ENCODE results near the gene CITED1.

Gene CITED1

DNA sequence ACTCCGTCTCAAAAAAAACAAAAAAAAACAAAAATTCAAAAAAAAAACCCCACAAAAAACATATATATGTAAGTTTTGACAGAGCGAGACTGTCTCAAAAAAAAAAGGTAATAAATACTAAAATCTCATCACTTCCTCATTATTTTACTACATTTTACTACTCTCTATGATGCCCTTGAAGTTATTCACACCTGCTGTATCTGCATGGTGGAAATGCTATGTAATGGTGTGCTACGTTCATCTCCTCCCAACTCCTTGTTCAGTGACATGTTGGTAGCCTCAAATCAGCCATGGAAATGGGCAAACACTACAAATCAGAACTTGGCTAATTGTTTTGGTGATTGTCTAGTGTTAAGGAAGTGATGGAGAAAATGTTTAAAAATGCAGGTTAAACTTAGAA, 40.5 kb downstream of the CITED1 start:
- DNase-seq: no peak
- Histone ChIP-seq H3K4me3 (ENCODE audit: low read length) (no peak overlapping the region), H3K4me2 (ENCODE audit: low read depth, low read length) (no peak overlapping the region), H3K9ac (ENCODE audit: low read length) (no peak overlapping the region), H3K27ac (ENCODE audit: low read length) (no peak overlapping the region), H4K20me1 (ENCODE audit: insufficient read depth, low read length) (no peaks in the 10 kb centered on the region; the same call in 1 of the 2 replicates), H3K27me3 (replicated peaks; ENCODE audit: insufficient read depth, low read length) (no peaks in the 10 kb centered on the region), H3K4me1 (ENCODE audit: low read length) (no peaks in the 10 kb centered on the region), H3K9me3 (replicated peaks; ENCODE audit: insufficient read depth, low read length) (no peaks in the 10 kb centered on the region), H2AFZ (ENCODE audit: low read length) (no peak overlapping the region), H3K9me2 (replicated peaks; ENCODE audit: insufficient read depth, low read length) (no peaks in the 10 kb centered on the region), H3K79me2 (ENCODE audit: low read length) (no peaks in the 10 kb centered on the region), H3F3A (ENCODE audit: insufficient read depth, low read length) (peaks cover 25% of the 10 kb centered on the region), H3K36me3 (replicated peaks; ENCODE audit: insufficient read depth, low read length) (peaks cover 6% of the 10 kb centered on the region; the same call in 1 of the 2 replicates)
- TF ChIP-seq, protein P1, sequence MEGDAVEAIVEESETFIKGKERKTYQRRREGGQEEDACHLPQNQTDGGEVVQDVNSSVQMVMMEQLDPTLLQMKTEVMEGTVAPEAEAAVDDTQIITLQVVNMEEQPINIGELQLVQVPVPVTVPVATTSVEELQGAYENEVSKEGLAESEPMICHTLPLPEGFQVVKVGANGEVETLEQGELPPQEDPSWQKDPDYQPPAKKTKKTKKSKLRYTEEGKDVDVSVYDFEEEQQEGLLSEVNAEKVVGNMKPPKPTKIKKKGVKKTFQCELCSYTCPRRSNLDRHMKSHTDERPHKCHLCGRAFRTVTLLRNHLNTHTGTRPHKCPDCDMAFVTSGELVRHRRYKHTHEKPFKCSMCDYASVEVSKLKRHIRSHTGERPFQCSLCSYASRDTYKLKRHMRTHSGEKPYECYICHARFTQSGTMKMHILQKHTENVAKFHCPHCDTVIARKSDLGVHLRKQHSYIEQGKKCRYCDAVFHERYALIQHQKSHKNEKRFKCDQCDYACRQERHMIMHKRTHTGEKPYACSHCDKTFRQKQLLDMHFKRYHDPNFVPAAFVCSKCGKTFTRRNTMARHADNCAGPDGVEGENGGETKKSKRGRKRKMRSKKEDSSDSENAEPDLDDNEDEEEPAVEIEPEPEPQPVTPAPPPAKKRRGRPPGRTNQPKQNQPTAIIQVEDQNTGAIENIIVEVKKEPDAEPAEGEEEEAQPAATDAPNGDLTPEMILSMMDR (IDR thresholded peaks at IDR 0.05; ENCODE audit: low read length): no peak
- TF ChIP-seq EZH2 (optimal IDR thresholded peaks at IDR 0.05; ENCODE audit: low read depth, low read length) (no peak), EZH2phosphoT487 (IDR thresholded peaks at IDR 0.05; ENCODE audit: low read length) (no peak)

DNA sequence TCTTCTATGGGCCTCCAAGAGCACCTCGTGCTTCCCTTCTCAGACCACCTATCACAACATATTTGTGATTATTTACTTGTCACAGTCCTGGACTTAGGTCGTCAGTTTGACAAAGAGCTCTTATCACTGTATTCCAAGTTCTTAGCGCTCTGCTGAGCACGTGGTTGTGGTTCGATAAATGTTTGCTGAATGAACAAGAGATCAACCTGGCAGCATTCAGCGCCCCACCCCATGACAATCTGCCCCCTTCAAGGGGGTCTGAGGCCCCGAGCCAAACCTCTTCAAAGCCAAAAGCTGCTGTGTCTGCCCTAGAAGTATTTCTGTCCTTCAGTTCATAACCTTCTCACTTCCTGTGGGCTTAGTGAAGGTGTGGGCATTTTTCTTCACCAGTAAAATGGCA, 43.6 kb downstream of the CITED1 start:
- DNase-seq: no peak
- H3K27ac ChIP-seq (ENCODE audit: low read length): no peak overlapping the region
- no peaks in the 10 kb centered on the region for H3K36me3 ChIP-seq (replicated peaks; ENCODE audit: insufficient read depth, low read length)

DNA sequence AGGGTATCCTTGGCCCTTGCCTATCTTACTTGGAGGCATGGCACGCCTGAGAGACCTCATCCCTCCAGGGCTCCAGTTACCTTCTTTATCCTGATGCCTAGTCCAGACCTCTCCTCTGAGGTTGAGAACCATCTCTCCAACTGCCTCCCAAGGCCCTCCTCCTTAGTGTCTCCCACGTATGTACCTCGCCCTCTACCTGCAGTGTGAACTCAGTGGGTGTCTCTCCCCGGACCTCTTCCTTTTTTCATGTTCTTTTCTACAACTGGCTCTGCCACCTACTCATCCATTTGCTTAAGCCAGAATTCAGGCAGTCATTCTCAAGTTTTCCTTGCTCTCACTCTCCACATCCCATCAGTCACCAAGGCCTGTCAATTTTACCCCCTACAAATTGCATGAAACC, 45.3 kb downstream of the CITED1 start:
- H3F3A ChIP-seq (ENCODE audit: insufficient read depth, low read length): peaks cover 3% of the 10 kb centered on the region; the same call in 1 of the 2 replicates
- no peaks in the 10 kb centered on the region for H3K9me3 ChIP-seq (replicated peaks; ENCODE audit: insufficient read depth, low read length)
- no peak overlapping the region for H2AFZ ChIP-seq (ENCODE audit: low read length)
- TF ChIP-seq, protein P1 (IDR thresholded peaks at IDR 0.05; ENCODE audit: low read length): no peak
- TF ChIP-seq EZH2phosphoT487 (IDR thresholded peaks at IDR 0.05; ENCODE audit: low read length) (no peak), EZH2 (optimal IDR thresholded peaks at IDR 0.05; ENCODE audit: low read depth, low read length) (no peak)
- no peaks in the 10 kb centered on the region for H3K36me3 ChIP-seq (replicated peaks; ENCODE audit: insufficient read depth, low read length)
- DNase-seq: no peak
- no peaks in the 10 kb centered on the region for H4K20me1 ChIP-seq (ENCODE audit: insufficient read depth, low read length)
- no peak overlapping the region for H3K27ac ChIP-seq (ENCODE audit: low read length)
- no peaks in the 10 kb centered on the region for H3K79me2 ChIP-seq (ENCODE audit: low read length)
- no peak overlapping the region for H3K4me2 ChIP-seq (ENCODE audit: low read depth, low read length)
- H3K9me2 ChIP-seq (replicated peaks; ENCODE audit: insufficient read depth, low read length): no peaks in the 10 kb centered on the region
- H3K9ac ChIP-seq (ENCODE audit: low read length): no peak overlapping the region
- H3K27me3 ChIP-seq (replicated peaks; ENCODE audit: insufficient read depth, low read length): no peaks in the 10 kb centered on the region
- no peak overlapping the region for H3K4me3 ChIP-seq (ENCODE audit: low read length)
- no peaks in the 10 kb centered on the region for H3K4me1 ChIP-seq (ENCODE audit: low read length)

More for the DNA sequence above, 43.6 kb downstream of the CITED1 start:
- Histone ChIP-seq H3K4me2 (ENCODE audit: low read depth, low read length) (no peak overlapping the region), H3K27me3 (replicated peaks; ENCODE audit: insufficient read depth, low read length) (no peaks in the 10 kb centered on the region), H3K79me2 (ENCODE audit: low read length) (no peaks in the 10 kb centered on the region), H3K4me3 (ENCODE audit: low read length) (no peak overlapping the region), H4K20me1 (ENCODE audit: insufficient read depth, low read length) (no peaks in the 10 kb centered on the region), H3K9me2 (replicated peaks; ENCODE audit: insufficient read depth, low read length) (no peaks in the 10 kb centered on the region), H3F3A (ENCODE audit: insufficient read depth, low read length) (peaks cover 5% of the 10 kb centered on the region; the same call in 1 of the 2 replicates), H3K9me3 (replicated peaks; ENCODE audit: insufficient read depth, low read length) (no peaks in the 10 kb centered on the region), H3K4me1 (ENCODE audit: low read length) (no peaks in the 10 kb centered on the region), H3K9ac (ENCODE audit: low read length) (no peak overlapping the region), H2AFZ (ENCODE audit: low read length) (no peak overlapping the region)
- no peak for TF ChIP-seq EZH2 (optimal IDR thresholded peaks at IDR 0.05; ENCODE audit: low read depth, low read length)
- TF ChIP-seq, protein P1 (IDR thresholded peaks at IDR 0.05; ENCODE audit: low read length): no peak
- TF ChIP-seq EZH2phosphoT487 (IDR thresholded peaks at IDR 0.05; ENCODE audit: low read length): no peak

Data from MM.1S (cell line).